OCI-LY3 (cell line): ENCODE data around the gene CAPZA2.
A peak's percentile ranks its signal among the peaks of the same experiment; 100 is the strongest.

Experiments
- H2AFZ ChIP-seq: fragments of 200-600, 300-600 bp; shearing (Covaris generic); 2 replicates; pipeline ENCODE4 v1.6.0; 2014; ENCODE audit warnings: antibody characterized with exemption, low read depth, low read length
- H3K27ac ChIP-seq: fragments of 200-600, 300-600 bp; sonication (generic); 2 replicates; pipeline ENCODE4 v1.5.1; 2014; ENCODE audit warnings: mild to moderate bottlenecking, low read length, moderate library complexity, mixed read lengths
- H3K27me3 ChIP-seq: fragments of 200-600, 300-600 bp; sonication (generic); 2 replicates; pipeline ENCODE4 v1.6.1; 2014; ENCODE audit warnings: low read depth, low read length, mixed read lengths
- H3K36me3 ChIP-seq: fragments of 200-600, 300-600 bp; sonication (generic); replicated peaks from 2 replicates; pipeline ENCODE3; 2014; ENCODE audit warnings: low read depth, low read length, mixed read lengths
- H3K4me1 ChIP-seq: fragments of 300-600, 200-600 bp; sonication (generic); 2 replicates; pipeline ENCODE4 v1.6.1; 2014; ENCODE audit warnings: low read length, mixed read lengths
- H3K4me2 ChIP-seq: fragments of 200-600, 300-600 bp; sonication (generic); 2 replicates; pipeline ENCODE4 v1.6.1; 2014; ENCODE audit warnings: low read length, mixed read lengths
- H3K4me3 ChIP-seq: fragments of 300-600, 200-600 bp; sonication (generic); 2 replicates; pipeline ENCODE4 v1.5.1; 2014; ENCODE audit warnings: antibody characterized with exemption, mild to moderate bottlenecking, low read length, moderate library complexity
- H3K79me2 ChIP-seq: fragments of 300-600, 200-600 bp; shearing (Covaris generic); 2 replicates; pipeline ENCODE4 v1.6.1; 2014; ENCODE audit warnings: mild to moderate bottlenecking, low read length, mixed read lengths
- H3K9ac ChIP-seq: fragments of 300-600, 200-600 bp; shearing (Covaris generic); 2 replicates; pipeline ENCODE4 v1.6.0; 2014; ENCODE audit warnings: mild to moderate bottlenecking, low read length, moderate library complexity
- H3K9me3 ChIP-seq: fragments of 200-600, 300-600 bp; shearing (Covaris generic); 2 replicates; pipeline ENCODE4 v1.6.1; 2014; ENCODE audit warnings: low read length, mixed read lengths; ENCODE audit not compliant: insufficient read depth
- H4K20me1 ChIP-seq: fragments of 200-600, 300-600 bp; sonication (generic); 2 replicates; pipeline ENCODE4 v1.6.1; 2016; ENCODE audit warnings: low read length, mixed read lengths; ENCODE audit not compliant: insufficient read depth
- EZH2phosphoT487 ChIP-seq: fragments of 200-600 bp; shearing (Covaris generic); IDR thresholded peaks from 2 replicates; pipeline ENCODE4 v1.6.1; 2018; ENCODE audit warnings: antibody characterized with exemption, mixed run types, low read depth
- TF ChIP-seq, protein P1 (sequence below): fragments of 200-600, 300-600 bp; sonication (generic); IDR thresholded peaks from 2 replicates; pipeline ENCODE4 v1.5.1; 2014; ENCODE audit warnings: antibody characterized with exemption, low read length, low read depth

The CAPZA2 gene

GRCh38 chr7:116857052-116857451 lies 5.3 kb upstream of the CAPZA2 start:
- no peaks in the 10 kb centered on the region for H3K79me2 ChIP-seq
- H3K9me3 ChIP-seq = no peaks in the 10 kb centered on the region
- no peak overlapping the region for H3K27ac ChIP-seq
- no peak overlapping the region for H3K4me2 ChIP-seq
- H2AFZ ChIP-seq = no peak overlapping the region
- no peaks in the 10 kb centered on the region for H3K36me3 ChIP-seq
- TF ChIP-seq, protein P1, sequence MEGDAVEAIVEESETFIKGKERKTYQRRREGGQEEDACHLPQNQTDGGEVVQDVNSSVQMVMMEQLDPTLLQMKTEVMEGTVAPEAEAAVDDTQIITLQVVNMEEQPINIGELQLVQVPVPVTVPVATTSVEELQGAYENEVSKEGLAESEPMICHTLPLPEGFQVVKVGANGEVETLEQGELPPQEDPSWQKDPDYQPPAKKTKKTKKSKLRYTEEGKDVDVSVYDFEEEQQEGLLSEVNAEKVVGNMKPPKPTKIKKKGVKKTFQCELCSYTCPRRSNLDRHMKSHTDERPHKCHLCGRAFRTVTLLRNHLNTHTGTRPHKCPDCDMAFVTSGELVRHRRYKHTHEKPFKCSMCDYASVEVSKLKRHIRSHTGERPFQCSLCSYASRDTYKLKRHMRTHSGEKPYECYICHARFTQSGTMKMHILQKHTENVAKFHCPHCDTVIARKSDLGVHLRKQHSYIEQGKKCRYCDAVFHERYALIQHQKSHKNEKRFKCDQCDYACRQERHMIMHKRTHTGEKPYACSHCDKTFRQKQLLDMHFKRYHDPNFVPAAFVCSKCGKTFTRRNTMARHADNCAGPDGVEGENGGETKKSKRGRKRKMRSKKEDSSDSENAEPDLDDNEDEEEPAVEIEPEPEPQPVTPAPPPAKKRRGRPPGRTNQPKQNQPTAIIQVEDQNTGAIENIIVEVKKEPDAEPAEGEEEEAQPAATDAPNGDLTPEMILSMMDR = no peak
- no peak for TF ChIP-seq EZH2phosphoT487
- H3K9ac ChIP-seq = no peak overlapping the region
- H3K27me3 ChIP-seq = peaks cover 4% of the 10 kb centered on the region; the same call in 1 of the 2 replicates
- H3K4me1 ChIP-seq = peaks cover 4% of the 10 kb centered on the region
- H4K20me1 ChIP-seq = no peaks in the 10 kb centered on the region
- no peak overlapping the region for H3K4me3 ChIP-seq

DNA sequence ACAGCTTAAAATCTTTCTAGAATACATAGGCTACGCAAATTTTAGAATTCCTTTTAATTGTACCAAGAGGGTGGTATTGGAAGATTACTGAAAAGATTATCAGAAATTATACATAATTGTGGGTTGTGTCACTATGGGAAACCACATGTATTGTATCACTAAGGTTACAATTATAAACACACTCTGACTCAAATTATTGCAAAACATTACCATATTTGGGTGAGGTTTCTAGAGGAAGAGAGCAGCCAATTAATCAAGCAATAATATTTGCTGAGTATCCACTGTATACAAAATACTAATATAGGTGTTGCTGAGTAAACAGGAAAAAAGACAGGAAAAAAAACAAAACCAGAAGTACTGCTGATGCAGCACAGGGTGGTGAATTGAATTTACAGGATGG lies 3.1 kb upstream of the CAPZA2 start:
- Histone ChIP-seq H3K9me3 (no peaks in the 10 kb centered on the region), H3K27ac (no peak overlapping the region), H3K27me3 (0 out of 2 replicates have a peak, but pooled peaks cover 4% of the 10 kb centered on the region), H2AFZ (no peak overlapping the region), H3K4me2 (no peak overlapping the region), H3K79me2 (peaks cover 20% of the 10 kb centered on the region), H3K4me1 (peaks cover 13% of the 10 kb centered on the region), H3K36me3 (no peaks in the 10 kb centered on the region), H4K20me1 (peaks cover 12% of the 10 kb centered on the region), H3K4me3 (no peak overlapping the region), H3K9ac (no peak overlapping the region)
- no peak for TF ChIP-seq EZH2phosphoT487
- TF ChIP-seq, protein P1 = no peak

- H3K27ac ChIP-seq = no peak overlapping the region
- H3K9me3 ChIP-seq = no peaks in the 10 kb centered on the region
- H3K27me3 ChIP-seq = 0 out of 2 replicates have a peak, but pooled peaks cover 4% of the 10 kb centered on the region
- peak overlapping the region; percentile 85 for H3K4me2 ChIP-seq
- H3K4me3 ChIP-seq = peak overlapping the region; percentile 65
- peaks cover 33% of the 10 kb centered on the region for H4K20me1 ChIP-seq
- H3K9ac ChIP-seq = peak overlapping the region; percentile 50
- peaks cover 44% of the 10 kb centered on the region for H3K79me2 ChIP-seq
- H3K4me1 ChIP-seq = peaks cover 13% of the 10 kb centered on the region
- H2AFZ ChIP-seq = peak overlapping the region; percentile 90
- no peak for TF ChIP-seq EZH2phosphoT487
- no peaks in the 10 kb centered on the region for H3K36me3 ChIP-seq
Observed at GRCh38 chr7:116861717-116862116, 670 bp upstream of the CAPZA2 start.

DNA sequence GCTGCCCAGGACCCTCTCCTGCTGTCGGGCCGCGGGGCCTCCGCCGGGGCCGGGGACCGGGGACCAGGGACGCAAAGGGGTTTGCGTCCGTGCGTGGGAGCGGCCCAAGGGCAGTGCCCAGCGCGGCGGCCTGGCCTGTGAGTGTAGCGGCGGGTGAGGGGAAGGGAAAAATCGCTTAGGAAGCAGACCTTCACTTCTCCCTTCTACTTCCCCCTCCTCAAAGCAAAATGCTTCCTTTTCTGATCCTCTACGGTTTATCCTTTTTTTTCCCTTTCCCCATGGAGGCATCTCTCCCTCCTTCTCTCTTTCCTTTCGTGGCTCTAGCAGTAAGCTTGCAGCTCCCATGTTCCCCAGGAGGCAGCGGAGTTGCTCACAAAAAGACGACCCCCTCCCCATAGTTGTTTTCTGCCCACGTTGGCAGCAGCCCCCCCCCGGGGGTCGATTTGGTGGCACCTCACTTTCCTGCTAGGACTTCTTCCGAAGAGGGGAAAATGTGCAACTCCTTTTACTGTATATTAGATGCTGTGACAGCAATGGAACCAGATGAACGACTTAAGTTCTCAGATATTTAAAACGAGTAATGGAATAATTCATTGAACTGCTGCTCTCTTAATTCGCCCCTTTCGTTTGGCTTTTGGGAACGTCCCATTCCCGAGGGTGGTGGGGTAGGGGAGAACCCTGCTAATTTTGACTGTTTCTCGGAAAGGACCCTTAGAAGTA lies 724 bp downstream of the CAPZA2 start:
- H2AFZ ChIP-seq = no peak overlapping the region
- H3K27me3 ChIP-seq = no peaks in the 10 kb centered on the region
- H3K9me3 ChIP-seq = no peaks in the 10 kb centered on the region
- peak overlapping the region; percentile 98 for H3K9ac ChIP-seq
- peaks cover 57% of the 10 kb centered on the region for H3K79me2 ChIP-seq
- H3K4me1 ChIP-seq = peaks cover 13% of the 10 kb centered on the region
- H3K36me3 ChIP-seq = no peaks in the 10 kb centered on the region
- TF ChIP-seq, protein P1 = no peak
- no peak for TF ChIP-seq EZH2phosphoT487
- peak overlapping the region; percentile 97 for H3K4me3 ChIP-seq
- peak overlapping the region; percentile 97 for H3K4me2 ChIP-seq
- peak overlapping the region; percentile 88 for H3K27ac ChIP-seq
- peaks cover 47% of the 10 kb centered on the region for H4K20me1 ChIP-seq
